ENCODE measurements around the gene POLR1E. TPM values are rescaled to one million over a fixed set of nuclear protein-coding genes. Genes with fewer than 3 reads are reported as not detected.

POLR1E gene
- total and polyA plus RNA-seq, 10 of the 15 experiments (the other 5 are each of a cell fraction or from before 2014, with no cell fraction given) = 13.7 to 71.3 (median 50.4) TPM

- FAIRE-seq (no peak), ATAC-seq (no peak), DNase-seq (ENCODE audit: low read depth, low spot score) (no peak)
- no TSS peak for BruUV-seq (replicated peaks)
- Histone ChIP-seq H3K9ac (ENCODE audit: control insufficient read depth, insufficient read depth, low read length) (no peak overlapping the region), H3K9me3 (replicated peaks; ENCODE audit: control insufficient read depth, insufficient read depth, low read length) (no peaks in the 10 kb centered on the region), H3K36me3 (ENCODE audit: control insufficient read depth in 2 of 2, insufficient read depth in 2 of 2, low read length in 1 of 2) (peaks cover 18 to 35% of the 10 kb centered on the region in 2 experiments), H3K4me1 (ENCODE audit: control insufficient read depth, insufficient read depth, low read length) (peaks cover 7% of the 10 kb centered on the region), H3K4me2 (ENCODE audit: control insufficient read depth, insufficient read depth) (no peak overlapping the region), H3K79me2 (ENCODE audit: control insufficient read depth, insufficient read depth, low read length) (peaks cover 17% of the 10 kb centered on the region), H3K27ac (ENCODE audit: control insufficient read depth, insufficient read depth) (no peak overlapping the region), H3K27me3 (replicated peaks in 1 of 2; ENCODE audit: control insufficient read depth in 2 of 2, insufficient read depth in 2 of 2, low read length in 1 of 2) (no peaks in the 10 kb centered on the region), H3K4me3 (no peak overlapping the region), H2AFZ (ENCODE audit: control insufficient read depth, low read depth, low read length) (no peak overlapping the region), H4K20me1 (ENCODE audit: control insufficient read depth, insufficient read depth) (no peaks in the 10 kb centered on the region)
- ChIA-PET RAD21 (ENCODE audit: unreplicated experiment) (no interaction called here), CTCF (no interaction called here), SMC1A (ENCODE audit: uncharacterized antibody, unreplicated experiment) (interaction anchor here (1.4 kb wide), 1 partner anchor 83 kb away, joined by 3 read pairs; no protein-coding TSS in a partner anchor), POLR2A (no interaction called here)
- TF ChIP-seq SUZ12 (IDR thresholded peaks at IDR 0.05; ENCODE audit: unreplicated experiment) = no peak
- TF ChIP-seq ZBTB4 (CRISPR knock-in tag; IDR thresholded peaks at IDR 0.05) = no peak
- WGBS (ENCODE audit: insufficient coverage, insufficient replicate concordance, low lambda C conversion rate, missing lambda C conversion rate) = 100% methylated on average over 1 of the region's 1 CpG
- intact Hi-C loops (cut with micrococcal nuclease; ENCODE audit: unreplicated experiment) (no loop called here), in situ Hi-C loops (cut with MboI) (loop anchor here (25.0 kb wide), 1 partner anchor 520 kb away; no protein-coding TSS in a partner anchor)
Observed at GRCh38 chr9:37491939-37492338, 6.2 kb downstream of the POLR1E start.

- ChIA-PET SMC1A (ENCODE audit: uncharacterized antibody, unreplicated experiment) (interaction anchor here (0.8 to 1.4 kb wide), 3 partner anchors 9 to 77 kb away, joined by 3 to 4 read pairs (median 3); no protein-coding TSS in a partner anchor), POLR2A (interaction anchor here (0.5 to 1.4 kb wide), 3 partner anchors 32 to 52 kb away, joined by 3 to 5 read pairs (median 4); no protein-coding TSS in a partner anchor), CTCF (interaction anchor here (0.7 to 2.6 kb wide), 5 partner anchors 8 to 704 kb away, joined by 3 to 8 read pairs (median 3); partner anchors contain the start of gene TOMM5), RAD21 (ENCODE audit: unreplicated experiment) (interaction anchor here (1.6 kb wide), 1 partner anchor 10 kb away, joined by 4 read pairs; the partner anchor contains the start of gene POLR1E)
- Histone ChIP-seq H2AFZ (ENCODE audit: control insufficient read depth, low read depth, low read length) (no peak overlapping the region), H3K27me3 (replicated peaks in 1 of 2; ENCODE audit: control insufficient read depth in 2 of 2, insufficient read depth in 2 of 2, low read length in 1 of 2) (no peaks in the 10 kb centered on the region), H3K9me3 (replicated peaks; ENCODE audit: control insufficient read depth, insufficient read depth, low read length) (no peaks in the 10 kb centered on the region), H3K79me2 (ENCODE audit: control insufficient read depth, insufficient read depth, low read length) (no peaks in the 10 kb centered on the region), H4K20me1 (ENCODE audit: control insufficient read depth, insufficient read depth) (no peaks in the 10 kb centered on the region), H3K36me3 (ENCODE audit: control insufficient read depth in 2 of 2, insufficient read depth in 2 of 2, low read length in 1 of 2) (peaks cover 29 to 41% of the 10 kb centered on the region in 2 experiments), H3K4me3 (no peak overlapping the region), H3K4me2 (ENCODE audit: control insufficient read depth, insufficient read depth) (no peak overlapping the region), H3K27ac (ENCODE audit: control insufficient read depth, insufficient read depth) (no peak overlapping the region), H3K9ac (ENCODE audit: control insufficient read depth, insufficient read depth, low read length) (no peak overlapping the region), H3K4me1 (ENCODE audit: control insufficient read depth, insufficient read depth, low read length) (no peaks in the 10 kb centered on the region)
- no peak for ATAC-seq
- BruUV-seq (replicated peaks) = no TSS peak
- DNase-seq (ENCODE audit: low read depth, low spot score) = no peak
- intact Hi-C loops (cut with micrococcal nuclease; ENCODE audit: unreplicated experiment) = no loop called here
- 96% methylated on average over 5 of the region's 5 CpGs for WGBS (ENCODE audit: insufficient coverage, insufficient replicate concordance, low lambda C conversion rate, missing lambda C conversion rate)
- FAIRE-seq = no peak
- in situ Hi-C loops (cut with MboI) = loop anchor here (25.0 kb wide), 1 partner anchor 517 kb away; no protein-coding TSS in a partner anchor
- TF ChIP-seq RAD21 (IDR thresholded peaks at IDR 0.05; ENCODE audit: insufficient read depth, low read depth, low read length) (no peak), PML (IDR thresholded peaks at IDR 0.05; ENCODE audit: low read length) (no peak), CBX5 (IDR thresholded peaks at IDR 0.05; ENCODE audit: low read depth) (no peak), SP1 (IDR thresholded peaks at IDR 0.05; ENCODE audit: low read depth, low read length) (no peak), MXI1 (IDR thresholded peaks at IDR 0.05; ENCODE audit: low read depth, low read length) (no peak), MYB (IDR thresholded peaks at IDR 0.05; ENCODE audit: borderline replicate concordance, low read depth, low read length) (no peak), POU2F2 (IDR thresholded peaks at IDR 0.05; ENCODE audit: borderline replicate concordance, low read depth, low read length) (no peak), ZNF622 (IDR thresholded peaks at IDR 0.05) (no peak), SMC3 (IDR thresholded peaks at IDR 0.05; ENCODE audit: borderline replicate concordance, low read length) (no peak), FOXK2 (IDR thresholded peaks at IDR 0.05) (no peak), JUND (IDR thresholded peaks at IDR 0.05; ENCODE audit: low read depth, low read length) (no peak), NR2C2 (IDR thresholded peaks at IDR 0.05; ENCODE audit: borderline replicate concordance, control insufficient read depth, insufficient read length, low read depth) (no peak), RAD51 (IDR thresholded peaks at IDR 0.05) (no peak), CREM (IDR thresholded peaks at IDR 0.05; ENCODE audit: low read depth) (no peak)
Observed at GRCh38 chr9:37495571-37495970, 9.8 kb downstream of the POLR1E start.

Data from GM12878 (cell line).